PFSK-1 (cell line): Measurements from ENCODE around the gene CYP2A13.

Source experiments
- FOXP2 ChIP-seq: optimal IDR thresholded peaks from 2 replicates; pipeline ENCODE3; 2011; ENCODE audit warnings: borderline replicate concordance, control low read depth, inconsistent platforms; ENCODE audit not compliant: insufficient read depth; ENCODE audit errors: extremely low read length, extremely low read depth
- POLR2AphosphoS5 ChIP-seq: IDR thresholded peaks from 2 replicates; pipeline ENCODE4 v1.6.1; 2012; ENCODE audit warnings: low read depth, mild to moderate bottlenecking, control low read depth, low read length, moderate library complexity
- REST ChIP-seq, 2 experiments: IDR thresholded peaks; 2 replicates each; pipeline versions ENCODE4 v1.6.1 to v1.8.0; 2011 to 2012; ENCODE audit warnings: low read depth in 2 of 2, low read length in 2 of 2, control low read depth in 1 of 2, inconsistent platforms in 1 of 2, mild to moderate bottlenecking in 1 of 2, moderate library complexity in 1 of 2; ENCODE audit not compliant: insufficient read depth in 1 of 2
- SIN3A ChIP-seq: IDR thresholded peaks from 2 replicates; pipeline ENCODE4 v1.6.1; 2012; ENCODE audit warnings: mild to moderate bottlenecking, low read length, moderate library complexity, borderline replicate concordance; ENCODE audit not compliant: insufficient read depth
- TAF1 ChIP-seq: IDR thresholded peaks from 2 replicates; pipeline ENCODE4 v1.6.1; 2012; ENCODE audit warnings: low read length, control low read depth, borderline replicate concordance; ENCODE audit not compliant: insufficient read depth

CYP2A13 gene

GRCh38 chr19:41131186-41131585 lies 42.9 kb downstream of the CYP2A13 start:
- no peak for TF ChIP-seq REST (IDR thresholded peaks at IDR 0.05; ENCODE audit: insufficient read depth in 1 of 2, low read depth in 2 of 2, low read length in 2 of 2)
- TF ChIP-seq TAF1 = no peak
- no peak for TF ChIP-seq POLR2AphosphoS5
- no peak for TF ChIP-seq FOXP2
- no peak for TF ChIP-seq SIN3A

GRCh38 chr19:41133260-41133659 lies 45.0 kb downstream of the CYP2A13 start:
- TF ChIP-seq SIN3A = no peak
- no peak for TF ChIP-seq FOXP2
- no peak for TF ChIP-seq TAF1
- no peak for TF ChIP-seq REST (IDR thresholded peaks at IDR 0.05; ENCODE audit: insufficient read depth in 1 of 2, low read depth in 2 of 2, low read length in 2 of 2)
- no peak for TF ChIP-seq POLR2AphosphoS5

- TF ChIP-seq REST (IDR thresholded peaks at IDR 0.05; ENCODE audit: insufficient read depth in 1 of 2, low read depth in 2 of 2, low read length in 2 of 2) (no peak), POLR2AphosphoS5 (no peak), TAF1 (no peak), FOXP2 (no peak), SIN3A (no peak)
Measured at GRCh38 chr19:41134616-41135015, 46.4 kb downstream of the CYP2A13 start.

GRCh38 chr19:41136636-41137455 lies 48.6 kb downstream of the CYP2A13 start:
- no peak for TF ChIP-seq FOXP2

GRCh38 chr19:41144403-41144802 lies 56.2 kb downstream of the CYP2A13 start:
- TF ChIP-seq SIN3A (no peak), TAF1 (no peak), POLR2AphosphoS5 (no peak), REST (IDR thresholded peaks at IDR 0.05; ENCODE audit: insufficient read depth in 1 of 2, low read depth in 2 of 2, low read length in 2 of 2) (no peak), FOXP2 (no peak)
